Right hindlimb (tissue), 1 donor: ENCODE data around the gene GRIK4.
"Not testable (repeated sequence)": the region's sequence is repeated elsewhere in the genome, so short reads cannot be mapped to it uniquely, and the experiment has no call there.

Experiments used
- DNase-seq: peaks from one replicate; pipeline ENCODE4 v3.0.0-alpha.2; 2018

GRIK4 gene

GRCh38 chr11:120974965-120975364 is 463.4 kb downstream of the GRIK4 start:
- DNase-seq = no peak

- no peak for DNase-seq
Observed at GRCh38 chr11:120977266-120978137, 466.0 kb downstream of the GRIK4 start.

- DNase-seq = no peak
Observed at GRCh38 chr11:120978701-120979100, 467.2 kb downstream of the GRIK4 start.

- DNase-seq = peak; percentile 62
Observed at GRCh38 chr11:120985718-120986569, 474.4 kb downstream of the GRIK4 start.

- DNase-seq = no peak
Observed at GRCh38 chr11:120988603-120989002, 477.1 kb downstream of the GRIK4 start.

- no peak for DNase-seq
Observed at GRCh38 chr11:120991830-120992686, 480.5 kb downstream of the GRIK4 start.

GRCh38 chr11:120994091-120994859 is 482.7 kb downstream of the GRIK4 start:
- no peak for DNase-seq

GRCh38 chr11:120995184-120995583 is 483.6 kb downstream of the GRIK4 start:
- DNase-seq = no peak

- DNase-seq = no peak
Observed at GRCh38 chr11:120996973-120997372, 485.4 kb downstream of the GRIK4 start.

GRCh38 chr11:120998581-120998980 is 487.0 kb downstream of the GRIK4 start:
- DNase-seq = no peak

GRCh38 chr11:121004206-121004840 is 492.8 kb downstream of the GRIK4 start:
- no peak for DNase-seq

GRCh38 chr11:121006922-121007321 is 495.4 kb downstream of the GRIK4 start:
- no peak for DNase-seq

- no peak for DNase-seq
Observed at GRCh38 chr11:121008551-121008950, 497.0 kb downstream of the GRIK4 start.

- no peak for DNase-seq
Observed at GRCh38 chr11:121012091-121012490, 500.5 kb downstream of the GRIK4 start.

- DNase-seq = no peak
Observed at GRCh38 chr11:121018746-121019145, 507.2 kb downstream of the GRIK4 start.

- DNase-seq = not testable (repeated sequence)
Observed at GRCh38 chr11:121021718-121022117, 510.2 kb downstream of the GRIK4 start.

- peak; percentile 93 for DNase-seq
Observed at GRCh38 chr11:121023848-121024751, 512.6 kb downstream of the GRIK4 start, which contains the start of gene TBCEL. Gene TBCEL, plus strand, starts transcription at chr11:121024102. Its CDS starts 21,589 bp downstream, at chr11:121045691.

- no peak for DNase-seq
Observed at GRCh38 chr11:121024989-121025388, 513.4 kb downstream of the GRIK4 start.

- no peak for DNase-seq
Observed at GRCh38 chr11:121029153-121029552, 517.6 kb downstream of the GRIK4 start.

- DNase-seq = no peak
Observed at GRCh38 chr11:121029813-121030445, 518.4 kb downstream of the GRIK4 start.
